ENCODE measurements around the gene OR6C1.
"Not testable (repeated sequence)": the region's sequence is repeated elsewhere in the genome, so short reads cannot be mapped to it uniquely, and the experiment has no call there.

The OR6C1 gene

GRCh38 chr12:55314043-55314442 lies at the start of gene OR6C1:
Gene OR6C1, plus strand, starts transcription at chr12:55314343. Its CDS starts 6,257 bp downstream, at chr12:55320600.
- in situ Hi-C loops (cut with HindIII; ENCODE audit: low sequenced_read_pairs) = no loop called here

- in situ Hi-C loops (cut with HindIII; ENCODE audit: low sequenced_read_pairs) = no loop called here
These were observed 33.2 kb upstream of the OR6C1 start for GRCh38 chr12:55280991-55281390.

GRCh38 chr12:55289999-55290398 lies 24.1 kb upstream of the OR6C1 start:
- in situ Hi-C loops (cut with HindIII; ENCODE audit: low sequenced_read_pairs) = loop anchor here (5.0 kb wide), 1 partner anchor 32 kb away; no protein-coding TSS in a partner anchor

- in situ Hi-C loops (cut with HindIII; ENCODE audit: low sequenced_read_pairs) = no loop called here
These were observed 17.7 kb upstream of the OR6C1 start, which contains the start of gene OR6C6 for GRCh38 chr12:55296469-55296868. Gene OR6C6, minus strand, starts transcription at chr12:55296569. Its CDS starts 1,337 bp downstream, at chr12:55295232.

- in situ Hi-C loops (cut with HindIII; ENCODE audit: low sequenced_read_pairs) = loop anchor here (5.0 kb wide), 1 partner anchor 33 kb away; no protein-coding TSS in a partner anchor
These were observed 6.1 kb downstream of the OR6C1 start for GRCh38 chr12:55320201-55320600.

GRCh38 chr12:55325801-55326200 lies 11.7 kb downstream of the OR6C1 start:
- in situ Hi-C loops (cut with HindIII; ENCODE audit: low sequenced_read_pairs) = not testable (repeated sequence)

GRCh38 chr12:55330446-55330845 lies 16.3 kb downstream of the OR6C1 start, which contains the start of gene OR6C3:
Gene OR6C3, plus strand, starts transcription at chr12:55330746. Its CDS starts 955 bp downstream, at chr12:55331701.
- in situ Hi-C loops (cut with HindIII; ENCODE audit: low sequenced_read_pairs) = no loop called here

GRCh38 chr12:55336002-55336401 lies 21.9 kb downstream of the OR6C1 start:
- in situ Hi-C loops (cut with HindIII; ENCODE audit: low sequenced_read_pairs) = no loop called here

GRCh38 chr12:55355338-55355737 lies 41.2 kb downstream of the OR6C1 start:
- in situ Hi-C loops (cut with HindIII; ENCODE audit: low sequenced_read_pairs) = not testable (repeated sequence)

- in situ Hi-C loops (cut with HindIII; ENCODE audit: low sequenced_read_pairs) = no loop called here
These were observed 48.5 kb downstream of the OR6C1 start, which contains the start of gene OR6C75 for GRCh38 chr12:55362675-55363074. Gene OR6C75, plus strand, starts transcription at chr12:55362975. Its CDS starts 2,136 bp downstream, at chr12:55365111.

GRCh38 chr12:55365086-55365485 lies 50.9 kb downstream of the OR6C1 start:
- in situ Hi-C loops (cut with HindIII; ENCODE audit: low sequenced_read_pairs) = no loop called here

All from DLD1 (cell line).